SK-N-MC (cell line): ENCODE data around the gene CCDC82.
"Not testable (repeated sequence)": the region's sequence is repeated elsewhere in the genome, so short reads cannot be mapped to it uniquely, and the experiment has no call there.

Experiments used
- EZH2 ChIP-seq: fragments of 200-600 bp; sonication (generic); IDR thresholded peaks from one replicate; pipeline ENCODE4 v1.6.1; 2017; ENCODE audit warnings: antibody characterized with exemption
- POLR2AphosphoS5 ChIP-seq: IDR thresholded peaks from 2 replicates; pipeline ENCODE4 v1.6.1; 2012; ENCODE audit warnings: mild to moderate bottlenecking, low read depth, low read length, borderline replicate concordance

GRCh38 chr11:96432654-96433053 is 42.9 kb upstream of the CCDC82 start:
- not testable (repeated sequence) for TF ChIP-seq POLR2AphosphoS5, EZH2
